Keratinocyte (primary cell): ENCODE data around the gene MAD1L1. TPM values are rescaled to one million over a fixed set of nuclear protein-coding genes. Genes with fewer than 3 reads are reported as not detected.

Experiments used
- DNase-seq: peaks from one replicate; pipeline ENCODE4 v3.0.0-alpha.2; 2011; ENCODE audit warnings: low read depth, missing footprints, low spot score
- FAIRE-seq: peaks from 2 replicates; lab custom pipeline; 2011; peaks lifted over from hg19 to GRCh38; lab: Jason Lieb, UNC
- H2AFZ ChIP-seq: 2 replicates; pipeline ENCODE4 v1.6.0; 2012; ENCODE audit warnings: low read length, control low read depth, inconsistent platforms; ENCODE audit not compliant: control insufficient read depth
- H3K27ac ChIP-seq: 2 replicates; pipeline ENCODE4 v1.5.1; 2011; ENCODE audit warnings: low read length; ENCODE audit not compliant: control insufficient read depth, insufficient read depth
- H3K27me3 ChIP-seq: 3 replicates; pipeline ENCODE4 v1.6.0; 2011; ENCODE audit warnings: low read length; ENCODE audit not compliant: control insufficient read depth, insufficient read depth; ENCODE audit errors: extremely low read depth
- H3K36me3 ChIP-seq, 2 experiments: 2 replicates in 1 of 2; 3 replicates in 1 of 2; pipeline ENCODE4 v1.5.1; 2011; ENCODE audit warnings: low read length in 2 of 2, mild to moderate bottlenecking in 1 of 2; ENCODE audit not compliant: control insufficient read depth in 2 of 2, insufficient read depth in 2 of 2; ENCODE audit errors: extremely low read depth in 1 of 2
- H3K4me1 ChIP-seq: 3 replicates; pipeline ENCODE4 v1.5.1; 2011; ENCODE audit warnings: low read length; ENCODE audit not compliant: control insufficient read depth, insufficient read depth; ENCODE audit errors: extremely low read depth
- H3K4me2 ChIP-seq: 3 replicates; pipeline ENCODE4 v1.6.0; 2011; ENCODE audit warnings: low read depth, low read length; ENCODE audit not compliant: control insufficient read depth, insufficient read depth; ENCODE audit errors: extremely low read depth
- H3K4me3 ChIP-seq, 3 experiments: fragments of 200-600 bp in 1 of 3; sonication (generic) in 1 of 3; 2 replicates in 2 of 3; 3 replicates in 1 of 3; pipeline ENCODE4 v1.5.1; 2011 to 2016; ENCODE audit warnings: low read length in 3 of 3, mild to moderate bottlenecking in 3 of 3, control low read depth in 2 of 3, inconsistent platforms in 1 of 3, low read depth in 1 of 3, mixed read lengths in 1 of 3, mixed run types in 1 of 3, moderate library complexity in 1 of 3; ENCODE audit not compliant: control insufficient read depth in 2 of 3, insufficient read depth in 2 of 3; ENCODE audit errors: extremely low read depth in 1 of 3
- H3K79me2 ChIP-seq: 2 replicates; pipeline ENCODE4 v1.6.0; 2012; ENCODE audit warnings: low read length; ENCODE audit not compliant: control insufficient read depth, insufficient read depth
- H3K9ac ChIP-seq: 3 replicates; pipeline ENCODE4 v1.6.0; 2011; ENCODE audit warnings: low read length; ENCODE audit not compliant: control insufficient read depth, insufficient read depth; ENCODE audit errors: extremely low read depth
- H3K9me1 ChIP-seq: 3 replicates; pipeline ENCODE4 v1.6.0; 2011; ENCODE audit warnings: low read length; ENCODE audit not compliant: control insufficient read depth, insufficient read depth; ENCODE audit errors: extremely low read depth
- H3K9me3 ChIP-seq: 2 replicates; pipeline ENCODE4 v1.5.1; 2012; ENCODE audit warnings: low read depth, low read length; ENCODE audit not compliant: control insufficient read depth
- H4K20me1 ChIP-seq: 3 replicates; pipeline ENCODE4 v1.6.0; 2011; ENCODE audit warnings: low read length; ENCODE audit not compliant: control insufficient read depth, insufficient read depth; ENCODE audit errors: extremely low read depth
- EZH2 ChIP-seq: IDR thresholded peaks from one replicate; pipeline ENCODE4 v1.6.1; 2012; ENCODE audit warnings: inconsistent platforms, mild to moderate bottlenecking, low read length, moderate library complexity
- dilution Hi-C: fragments of 300-500 bp; cut with MboI; formaldehyde crosslinking; loops from one replicate; pipeline ENCODE4 v1.7.0; 2020; ENCODE audit warnings: low sequenced_read_pairs; ENCODE audit not compliant: extremely low pct_ligation_motif_present
- polyA plus RNA-seq, 5 experiments: library from polyadenylated mRNA; depleted of rRNA in 3 of 5; stranded (reverse) in 3 of 5; stranded (forward) in 1 of 5; unstranded in 1 of 5; fragments of >200 nt; gene quantifications; 1 replicate in 1 of 5; 2 replicates in 3 of 5; 3 replicates in 1 of 5; pipeline versions ENCODE4 v1.2.1 to v1.2.3, GENCODE V29; 2011 to 2012; ENCODE audit warnings: missing spikeins in 2 of 5, low read depth in 1 of 5, low replicate concordance in 1 of 5
- TF ChIP-seq, protein P1 (sequence below), 3 experiments: IDR thresholded peaks in 1 of 3; conservative IDR thresholded peaks in 1 of 3; optimal IDR thresholded peaks in 1 of 3; 2 replicates in 2 of 3; 3 replicates in 1 of 3; pipeline versions ENCODE3 to v1.5.1; 2011; ENCODE audit warnings: low read length in 3 of 3, mild to moderate bottlenecking in 3 of 3, moderate library complexity in 2 of 3, control low read depth in 1 of 3, inconsistent platforms in 1 of 3; ENCODE audit not compliant: insufficient read depth in 2 of 3; ENCODE audit errors: extremely low read depth in 1 of 3

Gene MAD1L1
- polyA plus RNA-seq, 1 donor (not counting 4 experiments of a cell fraction or from before 2014, with no cell fraction given), result 18.0 TPM

GRCh38 chr7:1802899-1803298 lies 429.8 kb downstream of the MAD1L1 start:
- H3K9me3 ChIP-seq, result no peaks in the 10 kb centered on the region
- dilution Hi-C loops, result no loop called here
- H3K27me3 ChIP-seq, result peaks cover 9% of the 10 kb centered on the region

DNA sequence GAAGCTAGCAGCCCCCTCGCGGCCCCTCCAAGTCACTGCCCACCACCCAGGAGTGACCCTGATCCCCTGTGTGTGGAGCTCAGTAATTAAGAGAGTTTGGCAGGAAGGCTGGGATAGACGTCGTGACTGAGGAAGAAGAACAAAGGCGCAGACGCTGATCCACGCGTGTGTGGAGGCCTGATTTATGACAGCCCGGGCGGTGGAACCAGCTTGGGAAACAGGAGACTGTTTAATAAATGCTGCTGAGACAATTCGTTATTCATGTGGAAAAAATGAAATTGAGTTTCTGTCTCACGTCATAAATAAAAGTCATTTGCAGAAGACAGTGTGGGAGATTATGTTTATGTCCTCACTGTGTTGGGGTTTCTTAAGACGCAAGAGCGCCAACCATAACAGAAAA lies 431.8 kb downstream of the MAD1L1 start:
- H3K27me3 ChIP-seq, result peaks cover 9% of the 10 kb centered on the region
- H3K9me1 ChIP-seq, result no peaks in the 10 kb centered on the region
- no peaks in the 10 kb centered on the region for H3K9me3 ChIP-seq
- DNase-seq (no peak), FAIRE-seq (no peak)
- no peaks in the 10 kb centered on the region for H4K20me1 ChIP-seq
- no peak for TF ChIP-seq EZH2
- TF ChIP-seq, protein P1, sequence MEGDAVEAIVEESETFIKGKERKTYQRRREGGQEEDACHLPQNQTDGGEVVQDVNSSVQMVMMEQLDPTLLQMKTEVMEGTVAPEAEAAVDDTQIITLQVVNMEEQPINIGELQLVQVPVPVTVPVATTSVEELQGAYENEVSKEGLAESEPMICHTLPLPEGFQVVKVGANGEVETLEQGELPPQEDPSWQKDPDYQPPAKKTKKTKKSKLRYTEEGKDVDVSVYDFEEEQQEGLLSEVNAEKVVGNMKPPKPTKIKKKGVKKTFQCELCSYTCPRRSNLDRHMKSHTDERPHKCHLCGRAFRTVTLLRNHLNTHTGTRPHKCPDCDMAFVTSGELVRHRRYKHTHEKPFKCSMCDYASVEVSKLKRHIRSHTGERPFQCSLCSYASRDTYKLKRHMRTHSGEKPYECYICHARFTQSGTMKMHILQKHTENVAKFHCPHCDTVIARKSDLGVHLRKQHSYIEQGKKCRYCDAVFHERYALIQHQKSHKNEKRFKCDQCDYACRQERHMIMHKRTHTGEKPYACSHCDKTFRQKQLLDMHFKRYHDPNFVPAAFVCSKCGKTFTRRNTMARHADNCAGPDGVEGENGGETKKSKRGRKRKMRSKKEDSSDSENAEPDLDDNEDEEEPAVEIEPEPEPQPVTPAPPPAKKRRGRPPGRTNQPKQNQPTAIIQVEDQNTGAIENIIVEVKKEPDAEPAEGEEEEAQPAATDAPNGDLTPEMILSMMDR (optimal IDR thresholded peaks at IDR 0.05 in 1 of 3, IDR thresholded peaks at IDR 0.05 in 1 of 3, conservative IDR thresholded peaks at IDR 0.05 in 1 of 3; ENCODE audit: extremely low read depth in 1 of 3, insufficient read depth in 2 of 3, low read length in 3 of 3), result no peak
- no peak overlapping the region for H3K27ac ChIP-seq
- H3K4me3 ChIP-seq, result no peak overlapping the region
- no peaks in the 10 kb centered on the region for H3K36me3 ChIP-seq
- H3K4me1 ChIP-seq, result no peaks in the 10 kb centered on the region
- H3K79me2 ChIP-seq, result no peaks in the 10 kb centered on the region
- no peak overlapping the region for H3K9ac ChIP-seq
- no peak overlapping the region for H3K4me2 ChIP-seq
- H2AFZ ChIP-seq, result no peak overlapping the region
- dilution Hi-C loops, result no loop called here

More at GRCh38 chr7:1802899-1803298, 429.8 kb downstream of the MAD1L1 start:
- H3K4me1 ChIP-seq, result no peaks in the 10 kb centered on the region
- H3K79me2 ChIP-seq, result no peaks in the 10 kb centered on the region
- no peak overlapping the region for H3K27ac ChIP-seq
- no peaks in the 10 kb centered on the region for H3K36me3 ChIP-seq
- H4K20me1 ChIP-seq, result no peaks in the 10 kb centered on the region
- H3K4me3 ChIP-seq, result no peak overlapping the region
- no peak overlapping the region for H3K9ac ChIP-seq
- FAIRE-seq, result no peak
- TF ChIP-seq EZH2, result no peak
- TF ChIP-seq, protein P1 (optimal IDR thresholded peaks at IDR 0.05 in 1 of 3, IDR thresholded peaks at IDR 0.05 in 1 of 3, conservative IDR thresholded peaks at IDR 0.05 in 1 of 3; ENCODE audit: extremely low read depth in 1 of 3, insufficient read depth in 2 of 3, low read length in 3 of 3), result no peak
- no peaks in the 10 kb centered on the region for H3K9me1 ChIP-seq
- H2AFZ ChIP-seq, result no peak overlapping the region
- no peak for DNase-seq
- H3K4me2 ChIP-seq, result no peak overlapping the region
